GM18870 (cell line): ENCODE measurements around the gene ZDHHC11.
"Not testable (repeated sequence)": the region's sequence is repeated elsewhere in the genome, so short reads cannot be mapped to it uniquely, and the experiment has no call there.

Source experiments
- ATAC-seq: cut with Tn5 transposase; IDR thresholded peaks from one replicate; pipeline ENCODE4 v1.9.1; 2021; ENCODE audit warnings: moderate library complexity; ENCODE audit not compliant: unreplicated experiment

ZDHHC11 gene

DNA sequence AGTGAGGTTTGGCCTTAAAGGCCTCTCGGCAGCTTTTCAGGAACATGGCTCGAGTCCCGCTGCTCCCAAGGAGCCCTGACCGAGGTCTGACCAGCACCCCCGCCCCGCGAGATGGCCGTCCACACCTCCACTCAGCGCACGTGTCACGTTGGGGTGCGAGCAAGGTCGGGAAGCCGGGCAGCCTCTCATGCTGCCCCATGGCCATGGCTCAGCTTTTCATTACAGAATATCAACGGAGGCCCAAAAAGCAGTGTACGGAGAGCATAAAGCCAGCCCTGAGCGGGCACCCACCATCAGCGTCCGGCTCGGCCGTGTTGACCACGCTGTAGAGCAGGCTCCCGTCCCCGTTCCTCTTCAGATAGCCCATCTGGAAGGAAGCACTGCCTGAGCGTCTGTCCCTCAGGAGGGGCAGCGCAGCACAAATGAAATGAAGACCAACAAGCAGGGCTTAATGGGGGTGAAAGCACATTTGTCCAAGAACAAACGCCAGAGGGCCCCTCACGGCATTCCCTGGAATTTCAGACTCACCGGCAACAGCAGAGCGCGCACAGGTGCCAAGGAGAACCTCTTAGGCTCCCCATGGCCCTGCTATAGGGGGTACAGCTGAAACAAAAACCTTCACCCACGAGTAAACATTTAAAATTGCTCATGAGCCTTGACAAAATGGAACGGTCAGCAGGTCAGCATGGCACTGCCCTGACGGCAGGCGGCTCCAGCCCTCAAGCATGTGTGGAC lies 30.2 kb upstream of the ZDHHC11 start:
- ATAC-seq: no peak

DNA sequence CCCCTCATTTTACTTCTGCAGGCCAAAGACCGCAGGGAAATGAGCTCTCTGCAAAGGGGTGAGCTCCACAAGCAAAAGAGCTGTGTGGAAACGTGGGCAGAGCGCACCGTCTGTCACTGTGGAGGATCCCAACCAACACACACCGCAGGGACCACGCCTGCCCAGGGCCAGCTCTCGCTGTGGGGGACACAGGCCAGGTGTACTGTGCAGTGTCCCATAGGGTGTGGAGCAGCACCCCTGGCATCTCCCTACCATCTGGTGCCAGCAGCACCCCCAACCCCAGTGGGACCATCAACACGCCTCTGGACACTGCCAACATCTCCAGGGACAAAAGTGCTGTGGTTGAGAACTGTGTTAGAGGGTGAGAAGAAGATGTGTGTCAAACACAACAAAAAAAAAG lies 27.9 kb upstream of the ZDHHC11 start:
- ATAC-seq: not testable (repeated sequence)

DNA sequence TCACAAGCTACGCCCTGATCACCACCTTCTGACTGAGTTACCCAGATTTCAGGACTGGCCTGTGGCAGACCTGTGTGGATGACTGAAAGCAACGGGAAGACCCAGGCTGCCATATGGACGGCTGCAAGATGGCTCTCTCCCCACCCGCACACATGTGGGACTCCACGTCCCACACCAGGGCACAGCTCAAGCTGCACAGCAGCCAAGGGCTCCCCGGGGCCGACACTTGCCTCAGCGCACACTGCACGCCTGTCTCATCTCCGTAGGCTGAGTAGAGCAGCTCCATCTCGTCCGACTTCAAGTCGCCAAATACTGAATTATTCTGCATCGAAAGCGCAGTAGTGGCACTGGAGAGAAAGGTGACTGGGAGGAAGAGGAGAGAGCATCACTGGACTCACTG lies 27.3 kb upstream of the ZDHHC11 start:
- ATAC-seq: no peak

DNA sequence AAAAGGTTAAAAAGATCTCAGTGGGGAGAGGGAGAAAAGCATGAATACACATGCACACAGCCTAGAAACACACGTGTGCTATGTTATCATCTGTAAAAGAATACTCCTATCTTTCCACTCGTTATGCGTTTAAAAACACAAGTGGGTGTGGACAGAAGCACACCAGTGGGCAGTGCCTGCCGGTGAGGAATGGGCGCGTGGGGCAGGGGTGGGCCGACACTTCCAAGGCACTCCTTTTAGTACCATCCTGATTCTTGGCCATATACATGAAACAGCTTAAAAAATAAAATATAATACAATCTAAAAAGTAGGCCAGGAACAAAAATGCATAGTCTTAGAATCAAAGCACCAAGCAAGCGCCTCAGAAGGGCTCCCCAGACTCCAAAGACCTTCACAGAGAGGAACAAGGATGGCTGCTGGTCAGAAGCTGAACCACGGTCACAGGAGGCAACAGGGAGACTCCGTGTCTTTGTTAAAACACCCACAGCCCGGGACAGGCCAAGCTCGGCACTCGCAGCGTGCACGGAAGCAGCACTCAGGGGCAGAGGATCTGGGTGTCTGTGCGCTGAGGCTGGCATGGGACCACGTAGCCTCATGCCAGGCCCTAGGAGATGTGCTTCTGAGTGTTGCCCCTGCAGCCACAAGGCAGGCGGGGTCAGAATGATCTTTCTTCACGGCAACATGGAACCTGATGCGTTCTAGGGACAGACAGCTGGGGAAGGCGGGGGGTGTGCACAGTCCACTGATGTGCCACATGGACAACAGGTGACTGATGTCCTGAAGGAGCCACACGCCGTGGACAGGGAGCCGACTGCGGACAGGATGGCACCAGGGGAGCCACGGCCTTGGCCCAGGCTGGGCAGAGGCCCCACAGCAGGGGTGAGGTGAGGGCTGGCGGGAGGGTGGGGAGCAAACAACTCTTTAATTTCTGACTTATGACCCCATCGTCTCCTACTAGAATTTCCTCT lies 25.9 kb upstream of the ZDHHC11 start:
- no peak for ATAC-seq

DNA sequence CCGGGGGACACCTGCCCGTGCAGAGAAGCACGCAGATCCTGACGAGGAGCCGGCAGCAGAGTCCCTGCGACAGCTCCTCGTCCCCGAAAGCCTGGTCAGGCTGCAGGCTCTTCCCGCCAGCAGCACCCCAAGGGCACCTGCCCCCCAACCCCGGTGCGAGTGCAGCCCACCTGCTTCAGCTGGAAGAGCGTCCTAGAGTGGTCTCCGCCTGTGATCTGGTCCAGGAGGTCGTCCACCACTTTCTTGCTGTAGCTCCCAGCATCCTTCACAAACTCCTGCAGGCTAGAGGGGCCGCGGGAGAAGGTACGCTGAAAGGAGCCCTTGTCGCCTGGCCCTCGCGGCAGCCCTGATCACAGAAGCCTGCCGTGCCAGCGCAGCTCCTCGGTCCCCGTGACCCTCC lies 25.1 kb upstream of the ZDHHC11 start:
- no peak for ATAC-seq

DNA sequence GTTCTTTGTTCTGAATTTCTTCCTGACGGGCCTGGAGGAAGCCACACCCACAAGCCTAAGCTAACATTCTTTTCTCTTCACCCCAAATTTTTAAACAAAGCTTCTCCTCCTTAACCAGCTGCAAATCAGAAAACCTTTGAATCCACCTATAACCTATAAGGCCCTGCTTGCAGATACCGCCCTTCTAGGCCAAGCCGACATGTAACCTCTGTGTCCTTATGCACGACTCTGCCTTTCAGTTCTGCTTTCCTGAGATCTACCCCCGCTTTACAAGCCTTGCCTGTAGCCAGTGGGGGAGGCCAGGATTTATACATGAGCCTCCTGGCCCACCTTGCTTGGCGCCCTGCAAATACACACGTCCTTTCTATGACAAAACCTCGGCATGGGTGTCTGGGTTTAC lies 22.5 kb upstream of the ZDHHC11 start:
- ATAC-seq: no peak

DNA sequence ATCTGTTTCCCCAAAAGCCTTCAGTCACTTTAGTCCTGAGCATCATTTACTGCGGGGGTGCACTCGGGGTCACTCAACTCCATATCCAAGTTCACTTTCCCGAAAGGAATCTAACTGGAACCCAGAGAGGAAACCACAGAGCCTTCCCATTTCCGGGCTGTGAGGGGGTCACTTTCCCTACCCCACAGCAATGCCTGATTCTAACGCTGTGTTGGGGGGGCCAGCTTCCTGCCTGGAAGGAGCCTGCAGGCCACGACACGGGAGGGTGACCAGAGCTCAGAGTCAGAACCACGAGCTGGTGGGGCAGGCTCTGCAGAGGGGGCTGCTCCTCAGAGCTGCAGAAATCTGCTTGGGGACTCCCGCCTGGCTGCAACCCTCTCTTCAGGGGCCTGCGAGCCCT lies 21.5 kb upstream of the ZDHHC11 start:
- ATAC-seq: no peak

DNA sequence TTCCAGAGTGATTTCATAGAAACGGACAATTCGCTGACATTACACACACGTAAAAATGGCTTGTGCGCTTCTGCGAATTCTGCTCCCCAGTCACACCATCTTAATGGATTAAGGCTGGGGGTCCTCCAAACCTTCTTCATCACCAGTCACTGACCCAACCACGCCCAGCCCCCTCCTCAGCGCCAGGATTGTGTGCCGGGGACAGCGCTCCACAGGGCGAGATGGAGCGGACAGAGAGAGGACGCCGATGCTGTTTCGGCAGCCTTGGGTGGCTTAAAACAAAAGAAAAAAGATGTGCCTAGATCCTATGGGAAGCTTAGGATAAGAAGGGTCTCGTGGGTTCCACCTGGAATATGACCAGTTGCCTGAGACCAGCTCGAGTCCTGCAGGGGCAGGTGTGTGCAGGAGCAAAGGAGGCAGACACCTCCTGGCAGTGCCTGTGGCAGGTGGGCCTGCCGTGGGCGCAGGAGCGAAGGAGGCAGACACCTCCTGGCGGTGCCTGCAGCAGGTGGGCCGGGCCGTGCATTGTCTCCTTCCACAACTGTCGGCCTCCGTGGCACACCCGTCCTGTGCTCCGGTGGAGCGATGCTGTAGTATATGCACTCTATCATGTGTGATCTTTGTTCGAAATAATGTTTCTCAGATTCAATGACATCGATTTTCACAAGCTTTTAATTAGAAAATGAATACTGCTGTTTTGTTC lies 21.0 kb upstream of the ZDHHC11 start:
- no peak for ATAC-seq

DNA sequence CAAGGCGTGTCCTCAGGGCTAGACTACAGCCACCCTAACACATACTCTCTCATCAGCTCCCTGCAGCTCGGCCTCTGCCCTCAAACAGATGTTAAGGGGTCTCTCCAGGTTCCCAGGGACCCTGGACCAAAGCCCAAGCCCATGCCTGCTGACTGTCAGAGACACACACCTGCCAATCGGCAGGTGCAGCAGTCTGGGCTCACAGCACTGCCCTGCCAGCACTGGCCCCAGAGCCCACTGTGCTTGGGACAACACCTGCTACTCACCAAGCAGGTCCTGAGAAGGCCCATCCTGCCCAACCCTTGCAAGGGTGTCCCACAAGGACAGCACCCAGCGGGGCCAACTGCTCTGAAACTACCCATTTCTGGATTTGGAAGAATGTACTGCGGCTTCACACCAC lies 20.2 kb upstream of the ZDHHC11 start:
- no peak for ATAC-seq

DNA sequence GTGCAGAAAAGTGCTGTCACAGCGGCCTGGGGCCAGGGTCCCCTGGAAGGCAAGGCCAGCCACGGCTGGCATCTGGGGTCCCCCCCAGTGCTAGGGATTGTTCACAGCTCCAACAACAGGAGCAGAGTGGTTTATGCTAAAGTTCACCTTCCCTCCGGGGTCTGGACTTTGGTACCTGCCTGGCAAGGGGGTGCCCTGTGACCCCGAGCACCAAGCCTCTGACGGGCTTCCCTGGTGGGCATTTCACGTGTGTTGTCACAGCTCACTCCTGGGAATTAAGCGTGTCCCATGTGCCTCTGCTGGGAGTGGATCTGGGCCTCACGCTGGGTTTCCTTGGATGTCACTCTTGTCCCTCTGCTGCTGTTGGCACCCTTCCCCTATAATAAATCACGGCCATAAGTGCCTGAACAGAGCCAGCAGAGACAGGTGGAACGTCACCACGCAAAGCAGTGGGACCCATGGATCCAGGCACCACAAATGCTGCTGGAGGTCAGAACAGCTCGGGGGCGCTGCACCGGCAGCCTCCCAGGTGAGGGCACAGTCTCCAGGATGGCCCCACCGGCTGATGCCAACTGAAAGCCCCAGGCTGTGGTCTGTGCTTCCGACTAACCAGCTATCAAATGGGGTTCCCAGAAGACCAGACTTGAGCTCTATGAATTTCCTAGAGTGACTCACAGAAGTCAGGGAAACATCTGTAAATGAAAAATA lies 17.8 kb upstream of the ZDHHC11 start:
- ATAC-seq: no peak

DNA sequence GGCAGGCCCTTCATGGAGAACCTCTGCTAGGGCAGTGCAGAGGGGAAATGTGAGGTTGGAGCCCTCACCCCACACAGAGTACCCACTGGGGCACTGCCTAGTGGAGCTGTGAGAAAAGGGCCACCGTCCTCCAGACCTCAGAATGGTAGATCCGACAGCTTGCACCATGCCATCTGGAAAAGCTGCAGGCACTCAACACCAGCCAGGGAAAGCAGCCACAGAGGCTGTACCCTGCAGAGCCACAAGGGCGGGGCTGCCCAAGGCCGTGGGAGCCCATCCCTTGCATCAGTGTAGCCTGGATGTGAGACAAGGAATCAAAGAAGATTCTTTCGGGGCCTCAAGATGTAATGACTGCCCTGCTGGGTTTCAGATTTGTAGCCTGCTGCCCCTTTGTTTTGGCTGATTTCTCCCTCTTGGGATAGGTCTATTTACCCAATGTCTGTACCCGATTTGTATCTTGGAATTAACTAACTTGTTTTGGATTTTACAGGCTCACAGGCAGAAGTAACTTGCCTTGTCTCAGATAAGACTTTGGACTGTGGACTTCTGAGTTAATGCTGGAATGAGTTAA lies 16.6 kb upstream of the ZDHHC11 start:
- no peak for ATAC-seq

DNA sequence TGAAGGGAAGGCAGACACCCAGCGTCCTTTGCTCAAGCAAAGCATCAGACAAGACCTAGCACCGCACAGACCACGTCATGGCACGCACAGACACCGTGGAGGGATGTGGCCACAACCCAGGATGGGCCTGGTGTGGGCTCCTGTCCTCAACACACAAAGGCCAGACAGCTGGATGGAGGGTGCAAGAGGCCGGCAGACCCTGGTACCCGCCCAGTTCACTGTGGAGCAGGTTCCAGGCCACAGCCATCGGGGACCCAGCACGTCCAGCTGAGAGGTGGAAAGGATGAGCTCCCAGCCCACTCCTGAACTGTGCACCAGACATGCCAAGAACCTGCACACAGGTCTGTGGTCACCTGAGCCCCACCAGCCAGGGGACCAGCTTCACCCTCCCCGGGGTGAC lies 15.0 kb upstream of the ZDHHC11 start:
- ATAC-seq: no peak

DNA sequence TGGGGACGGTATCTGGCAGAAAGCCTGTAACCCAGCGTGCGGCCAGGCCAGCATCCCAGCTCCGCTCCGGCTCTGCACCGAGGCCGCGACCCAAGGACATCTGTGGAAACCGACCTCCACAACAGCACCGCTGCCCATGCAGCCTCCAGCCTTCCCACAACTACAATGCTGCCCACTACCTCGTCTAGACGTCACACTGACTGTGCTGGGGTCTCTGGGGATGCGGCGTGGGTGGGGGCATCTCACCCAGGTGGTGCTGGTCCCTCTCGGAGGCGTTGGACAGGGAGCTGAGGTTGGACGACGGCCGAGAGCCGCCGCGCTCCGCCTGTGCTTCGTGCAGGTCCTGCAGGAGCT lies 14.4 kb upstream of the ZDHHC11 start:
- no peak for ATAC-seq

DNA sequence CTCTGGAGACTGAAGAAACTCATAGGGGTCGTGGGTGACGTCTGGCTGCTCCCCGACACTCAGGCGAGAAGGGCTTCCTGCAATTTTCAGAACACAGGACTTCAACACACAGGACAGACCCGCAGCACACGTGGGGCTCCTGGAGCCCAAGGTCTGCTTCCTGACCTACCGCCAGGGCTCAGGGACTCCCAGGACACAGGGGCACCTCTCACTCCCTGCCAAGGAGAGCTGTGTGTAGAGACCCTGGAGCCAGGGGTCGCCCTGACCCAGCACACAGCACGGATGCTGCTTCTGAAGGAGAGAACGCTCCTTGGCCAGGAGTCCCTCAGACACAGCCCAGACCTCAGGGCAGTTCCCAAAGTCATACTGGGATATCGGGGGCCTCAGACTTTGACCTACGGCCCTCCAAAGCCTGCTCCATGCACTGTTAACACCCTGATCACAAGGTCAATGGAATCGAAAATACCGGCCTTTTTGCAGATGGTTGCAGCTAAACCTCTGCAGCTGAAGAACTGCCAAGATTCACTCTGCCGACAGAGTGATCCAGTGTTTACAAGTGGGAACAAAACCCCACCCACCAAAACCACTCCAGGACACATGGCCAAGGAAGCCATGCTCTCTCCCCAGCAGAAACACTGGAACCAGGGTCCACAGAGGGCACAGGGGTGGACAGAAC lies 13.8 kb upstream of the ZDHHC11 start:
- ATAC-seq: no peak

DNA sequence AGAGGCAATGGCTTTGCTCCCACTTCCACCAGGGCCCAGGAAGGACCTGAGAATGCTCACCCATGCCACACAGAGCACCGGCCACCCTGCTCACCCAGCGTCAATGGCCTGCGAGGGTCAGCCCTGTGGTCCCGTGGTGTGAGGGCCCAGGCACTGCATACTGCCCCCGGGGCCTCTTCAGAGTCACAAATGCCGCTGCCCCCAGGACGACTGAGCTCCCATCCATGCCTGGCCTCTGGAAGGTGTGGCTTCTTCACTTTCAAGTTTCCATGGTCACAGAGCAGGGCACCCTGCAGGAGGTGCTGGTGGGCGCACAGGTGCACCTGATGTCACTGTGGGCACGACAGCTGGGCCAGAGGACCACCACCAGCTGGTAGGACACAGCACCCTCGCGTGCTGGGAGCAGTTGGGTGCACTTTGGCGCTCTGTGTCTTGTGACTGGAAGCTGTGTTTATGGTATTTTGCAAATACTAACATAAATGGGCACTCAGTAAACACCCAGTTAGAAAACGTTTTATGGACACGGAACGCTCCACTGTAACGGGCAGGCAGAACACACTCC lies 12.5 kb upstream of the ZDHHC11 start:
- ATAC-seq: no peak

DNA sequence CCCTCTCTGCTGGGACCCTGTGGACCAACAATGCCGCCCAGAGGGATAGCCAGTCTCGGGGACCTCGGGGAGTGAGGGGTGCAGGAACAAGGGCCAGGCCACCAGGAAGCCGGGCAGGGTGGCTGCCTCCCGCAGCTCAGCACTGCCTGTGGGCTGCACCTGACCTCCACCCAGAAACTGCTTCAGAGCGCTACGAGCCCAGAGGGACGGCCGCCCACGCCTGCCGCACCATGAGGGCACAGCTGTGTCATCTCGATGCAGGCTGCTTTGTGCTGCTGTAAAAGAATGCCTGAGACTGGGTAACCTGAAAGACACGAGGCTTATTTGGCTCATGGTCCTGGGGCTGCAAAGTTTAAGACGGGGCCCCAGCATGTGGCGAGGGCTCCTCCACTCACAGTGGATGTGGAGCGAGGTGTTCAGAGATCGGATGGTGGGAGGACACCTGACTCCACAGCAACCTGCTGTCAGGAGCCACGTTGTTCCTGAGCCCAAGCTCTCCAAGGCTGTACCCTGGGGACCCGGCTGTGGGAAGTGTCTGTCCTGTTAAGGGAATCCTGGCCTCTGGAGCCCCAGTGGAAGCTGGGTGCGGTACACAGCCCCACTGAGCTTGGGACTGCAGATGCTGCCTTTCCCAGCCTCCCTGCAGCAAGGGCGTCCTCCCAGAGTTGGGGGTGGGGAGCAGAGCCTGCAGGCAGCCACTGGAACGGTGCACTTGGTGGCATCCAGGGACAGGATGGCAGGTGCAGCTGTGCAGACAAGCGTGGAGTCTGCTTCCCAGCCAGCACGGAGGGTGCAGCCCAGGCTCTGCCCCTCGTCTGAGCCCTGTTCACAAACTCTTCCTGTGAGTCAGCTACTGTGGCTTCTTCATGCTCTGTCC lies 11.8 kb upstream of the ZDHHC11 start:
- no peak for ATAC-seq

DNA sequence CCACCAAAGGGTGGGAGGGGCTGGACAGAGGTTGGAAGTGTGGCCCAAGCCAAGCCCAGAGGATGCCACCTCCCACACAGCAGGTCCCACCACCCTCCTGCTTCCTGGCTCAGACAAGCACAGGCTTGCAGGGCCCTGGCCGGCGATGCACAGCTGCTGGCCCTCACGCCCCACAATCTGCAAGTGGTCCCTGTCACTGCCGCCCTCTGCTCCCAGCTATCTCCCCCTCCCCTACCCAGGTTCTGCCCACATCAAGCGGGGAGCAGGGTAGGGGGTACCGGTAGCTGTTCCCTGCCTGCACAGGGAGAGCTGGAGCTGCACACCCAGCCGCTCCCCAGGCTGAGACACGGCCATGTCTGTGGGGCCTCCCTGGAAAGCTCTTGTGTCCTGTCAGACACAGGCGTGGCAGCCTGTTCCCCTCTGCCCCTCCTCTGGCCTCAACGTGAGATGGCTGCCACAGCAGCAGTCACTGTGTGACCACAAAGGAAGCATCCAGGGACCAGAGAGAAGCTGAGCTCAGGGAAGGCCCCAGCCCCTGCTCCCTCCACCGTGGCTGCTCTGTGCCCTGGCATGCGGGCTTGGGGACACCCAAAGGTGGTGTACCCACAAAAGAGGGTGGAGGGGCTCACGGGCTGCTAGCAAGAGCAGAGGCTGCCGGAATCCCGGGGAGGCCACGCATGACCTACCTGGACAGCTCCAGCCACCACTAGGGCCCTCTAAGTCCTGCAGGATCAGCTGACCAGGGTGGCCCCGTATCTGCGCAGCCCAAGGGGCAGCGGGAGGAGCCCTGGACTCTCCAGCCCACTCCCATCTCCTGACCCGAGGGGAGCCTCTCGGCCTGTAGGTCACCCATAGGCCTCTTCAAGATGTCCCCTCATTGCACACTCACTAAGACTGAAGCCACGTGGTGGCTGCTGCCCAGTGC lies 10.9 kb upstream of the ZDHHC11 start:
- no peak for ATAC-seq
